ENCODE data around the gene KRTAP5-6.

DNA sequence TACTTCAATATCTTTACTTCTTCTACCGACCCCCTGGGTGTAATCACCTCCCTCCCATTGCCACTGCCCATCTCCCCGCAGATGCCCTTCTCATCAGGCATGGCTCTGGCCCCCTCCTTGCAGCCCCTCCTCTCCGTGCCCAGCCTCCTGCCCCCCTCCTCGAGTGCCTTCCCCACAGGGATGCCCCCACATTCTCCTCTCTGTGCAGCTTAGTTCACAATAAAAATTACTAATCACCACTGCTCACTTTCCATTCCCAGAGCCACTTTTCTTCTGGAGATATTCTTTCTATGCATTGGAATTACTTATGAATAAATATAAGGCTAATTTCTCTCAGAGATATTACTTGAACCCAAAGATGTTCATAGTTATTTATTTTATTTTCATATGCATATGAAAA, 31.3 kb downstream of the KRTAP5-6 start:
- TF ChIP-seq, protein P1, sequence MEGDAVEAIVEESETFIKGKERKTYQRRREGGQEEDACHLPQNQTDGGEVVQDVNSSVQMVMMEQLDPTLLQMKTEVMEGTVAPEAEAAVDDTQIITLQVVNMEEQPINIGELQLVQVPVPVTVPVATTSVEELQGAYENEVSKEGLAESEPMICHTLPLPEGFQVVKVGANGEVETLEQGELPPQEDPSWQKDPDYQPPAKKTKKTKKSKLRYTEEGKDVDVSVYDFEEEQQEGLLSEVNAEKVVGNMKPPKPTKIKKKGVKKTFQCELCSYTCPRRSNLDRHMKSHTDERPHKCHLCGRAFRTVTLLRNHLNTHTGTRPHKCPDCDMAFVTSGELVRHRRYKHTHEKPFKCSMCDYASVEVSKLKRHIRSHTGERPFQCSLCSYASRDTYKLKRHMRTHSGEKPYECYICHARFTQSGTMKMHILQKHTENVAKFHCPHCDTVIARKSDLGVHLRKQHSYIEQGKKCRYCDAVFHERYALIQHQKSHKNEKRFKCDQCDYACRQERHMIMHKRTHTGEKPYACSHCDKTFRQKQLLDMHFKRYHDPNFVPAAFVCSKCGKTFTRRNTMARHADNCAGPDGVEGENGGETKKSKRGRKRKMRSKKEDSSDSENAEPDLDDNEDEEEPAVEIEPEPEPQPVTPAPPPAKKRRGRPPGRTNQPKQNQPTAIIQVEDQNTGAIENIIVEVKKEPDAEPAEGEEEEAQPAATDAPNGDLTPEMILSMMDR (IDR thresholded peaks at IDR 0.05): no peak
- TF ChIP-seq POLR2AphosphoS5 (IDR thresholded peaks at IDR 0.05) (no peak), POLR2A (IDR thresholded peaks at IDR 0.05) (no peak), EP300 (IDR thresholded peaks at IDR 0.05) (no peak)

Measured in stomach (tissue), 4 donors.